MCF 10A (cell line): Measurements from ENCODE around the gene CD83. TPM values are rescaled to one million over a fixed set of nuclear protein-coding genes. Genes with fewer than 3 reads are reported as not detected.

Experiments
- BruUV-seq: library from RNA; stranded (reverse); fragments of 400-500 nt; replicated peaks from 2 replicates; lab custom pipeline; 2021; lab: Mats Ljungman, UMichigan
- CTCF ChIA-PET: fragments of 300-600 bp; sonication (Branson Sonifier 250); formaldehyde crosslinking; extraction: SDS; loops from one replicate; lab custom pipeline; 2021; ENCODE audit warnings: antibody characterized with exemption, inconsistent platforms; lab: Yijun Ruan, JAX
- POLR2A ChIA-PET: fragments of 300-600, 350-650 bp; sonication (Branson Sonifier 250); formaldehyde crosslinking; extraction: SDS; loops from one replicate; lab custom pipeline; 2020; ENCODE audit warnings: antibody characterized with exemption, inconsistent platforms; lab: Yijun Ruan, JAX
- DNase-seq: peaks from one replicate; pipeline ENCODE4 v3.0.0-alpha.2; 2018; ENCODE audit not compliant: unreplicated experiment
- H3K27ac Mint-ChIP-seq: one replicate; pipeline ENCODE4 v1.8.0; 2022; ENCODE audit warnings: mild to moderate bottlenecking, low read depth, mixed read lengths; ENCODE audit not compliant: unreplicated experiment
- H3K27me3 Mint-ChIP-seq: one replicate; pipeline ENCODE4 v1.8.0; 2022; ENCODE audit warnings: mixed read lengths; ENCODE audit not compliant: insufficient read depth, unreplicated experiment
- H3K36me3 Mint-ChIP-seq: one replicate; pipeline ENCODE4 v1.8.0; 2022; ENCODE audit warnings: mild to moderate bottlenecking, moderate library complexity, mixed read lengths; ENCODE audit not compliant: insufficient read depth, unreplicated experiment
- H3K4me1 Mint-ChIP-seq: one replicate; pipeline ENCODE4 v1.8.0; 2022; ENCODE audit warnings: mixed read lengths; ENCODE audit not compliant: insufficient read depth, unreplicated experiment
- H3K4me3 Mint-ChIP-seq: one replicate; pipeline ENCODE4 v1.8.0; 2022; ENCODE audit warnings: mild to moderate bottlenecking, moderate library complexity, mixed read lengths; ENCODE audit not compliant: unreplicated experiment
- H3K9me3 Mint-ChIP-seq: one replicate; pipeline ENCODE4 v1.8.0; 2022; ENCODE audit warnings: mixed read lengths; ENCODE audit not compliant: unreplicated experiment
- CTCF ChIP-seq: fragments of 200-600 bp; IDR thresholded peaks from one replicate; pipeline ENCODE4 v1.8.0; 2022; ENCODE audit warnings: antibody characterized with exemption, mild to moderate bottlenecking; ENCODE audit not compliant: unreplicated experiment
- intact Hi-C: fragments of 100-400 bp; cut with micrococcal nuclease; formaldehyde crosslinking; loops from 2 replicates; pipeline ENCODE4 v1.14.1; 2022
- total RNA-seq: library from RNA; stranded (reverse); gene quantifications from 2 replicates; pipeline ENCODE4 v1.2.3, GENCODE V29; 2022

Gene CD83
- total RNA-seq, 1 experiment from 2014 or later: 1.7 TPM

GRCh38 chr6:14144678-14145113, 27.1 kb downstream of the CD83 start:
- ChIA-PET POLR2A (no interaction called here), CTCF (interaction anchor here (0.6 to 7.4 kb wide), 24 partner anchors 8 to 407 kb away, joined by 3 to 70 read pairs (median 4); no protein-coding TSS in a partner anchor)
- peak; percentile 75 for DNase-seq
- H3K4me1 Mint-ChIP-seq: no peaks in the 10 kb centered on the region
- H3K27ac Mint-ChIP-seq: no peak overlapping the region
- TF ChIP-seq CTCF: peak; percentile 92
- H3K4me3 Mint-ChIP-seq: no peak overlapping the region
- no peaks in the 10 kb centered on the region for H3K36me3 Mint-ChIP-seq
- no peaks in the 10 kb centered on the region for H3K9me3 Mint-ChIP-seq
- BruUV-seq: no TSS peak
- intact Hi-C loops: loop anchor here (1.0 to 2.0 kb wide), 4 partner anchors 77 to 350 kb away; no protein-coding TSS in a partner anchor
- H3K27me3 Mint-ChIP-seq: no peaks in the 10 kb centered on the region

- no peak for DNase-seq
- Mint-ChIP-seq H3K27ac (no peak overlapping the region), H3K4me3 (no peak overlapping the region), H3K36me3 (no peaks in the 10 kb centered on the region), H3K4me1 (no peaks in the 10 kb centered on the region), H3K27me3 (no peaks in the 10 kb centered on the region), H3K9me3 (no peaks in the 10 kb centered on the region)
- BruUV-seq: no TSS peak
- intact Hi-C loops: no loop called here
- CTCF ChIA-PET: interaction anchor here (0.6 to 7.4 kb wide), 9 partner anchors 12 to 516 kb away, joined by 3 to 70 read pairs (median 4); no protein-coding TSS in a partner anchor
- TF ChIP-seq CTCF: no peak
- POLR2A ChIA-PET: no interaction called here
Measured at GRCh38 chr6:14146506-14147096, 29.0 kb downstream of the CD83 start.

GRCh38 chr6:14147891-14148290, 30.3 kb downstream of the CD83 start:
- ChIA-PET POLR2A (no interaction called here), CTCF (interaction anchor here (0.8 to 2.2 kb wide), 4 partner anchors 9 to 239 kb away, joined by 4 to 14 read pairs (median 5); no protein-coding TSS in a partner anchor)
- no peak for TF ChIP-seq CTCF
- no peak for DNase-seq
- no TSS peak for BruUV-seq
- intact Hi-C loops: no loop called here
- H3K9me3 Mint-ChIP-seq: no peaks in the 10 kb centered on the region
- no peak overlapping the region for H3K27ac Mint-ChIP-seq
- no peaks in the 10 kb centered on the region for H3K27me3 Mint-ChIP-seq
- H3K4me1 Mint-ChIP-seq: no peaks in the 10 kb centered on the region
- H3K36me3 Mint-ChIP-seq: no peaks in the 10 kb centered on the region
- H3K4me3 Mint-ChIP-seq: no peak overlapping the region

GRCh38 chr6:14148471-14148870, 30.9 kb downstream of the CD83 start:
- H3K27ac Mint-ChIP-seq: no peak overlapping the region
- ChIA-PET POLR2A (interaction anchor here (0.6 to 1.2 kb wide), 2 partner anchors 68 to 1250 kb away, joined by 3 read pairs; no protein-coding TSS in a partner anchor), CTCF (interaction anchor here (1.0 to 2.2 kb wide), 3 partner anchors 10 to 240 kb away, joined by 3 to 14 read pairs (median 5); no protein-coding TSS in a partner anchor)
- H3K27me3 Mint-ChIP-seq: no peaks in the 10 kb centered on the region
- no peak overlapping the region for H3K4me3 Mint-ChIP-seq
- H3K36me3 Mint-ChIP-seq: no peaks in the 10 kb centered on the region
- intact Hi-C loops: no loop called here
- BruUV-seq: no TSS peak
- H3K4me1 Mint-ChIP-seq: no peaks in the 10 kb centered on the region
- no peak for TF ChIP-seq CTCF
- DNase-seq: no peak
- no peaks in the 10 kb centered on the region for H3K9me3 Mint-ChIP-seq
